Smooth muscle cell (in vitro differentiated cells): Measurements from ENCODE around the gene TBX5. TPM values are rescaled to one million over a fixed set of nuclear protein-coding genes. Genes with fewer than 3 reads are reported as not detected.

Source experiments
- DNase-seq: peaks from one replicate; lab custom pipeline; 2025; ENCODE audit not compliant: unreplicated experiment; lab: John Stamatoyannopoulos, UW
- H2AFZ ChIP-seq: fragments of 200-600 bp; sonication (generic); 2 replicates; pipeline ENCODE4 v1.6.0; 2016; ENCODE audit warnings: antibody characterized with exemption, low read depth, mild to moderate bottlenecking
- H3F3A ChIP-seq: fragments of 200-600 bp; sonication (generic); 2 replicates; pipeline ENCODE4 v1.6.0; 2017; ENCODE audit warnings: antibody characterized with exemption, low read depth
- H3K27ac ChIP-seq: fragments of 200-600 bp; sonication (generic); 2 replicates; pipeline ENCODE4 v1.5.1; 2016; ENCODE audit warnings: low read depth, mild to moderate bottlenecking
- H3K27me3 ChIP-seq: fragments of 200-600 bp; sonication (generic); 2 replicates; pipeline ENCODE4 v1.6.1; 2016; ENCODE audit warnings: low read depth, mild to moderate bottlenecking
- H3K36me3 ChIP-seq: fragments of 200-600 bp; sonication (generic); 2 replicates; pipeline ENCODE4 v1.5.1; 2016; ENCODE audit warnings: low read depth
- H3K4me1 ChIP-seq: fragments of 200-600 bp; sonication (generic); 2 replicates; pipeline ENCODE4 v1.5.1; 2016; ENCODE audit warnings: low read depth
- H3K4me2 ChIP-seq: fragments of 200-600 bp; sonication (generic); 2 replicates; pipeline ENCODE4 v1.6.0; 2016; ENCODE audit warnings: mild to moderate bottlenecking
- H3K4me3 ChIP-seq: fragments of 200-600 bp; sonication (generic); 2 replicates; pipeline ENCODE4 v1.5.1; 2016; ENCODE audit warnings: mild to moderate bottlenecking
- H3K79me2 ChIP-seq: fragments of 200-600 bp; sonication (generic); 2 replicates; pipeline ENCODE4 v1.6.0; 2016; ENCODE audit warnings: low read depth, mild to moderate bottlenecking
- H3K9ac ChIP-seq: fragments of 200-600 bp; sonication (generic); 2 replicates; pipeline ENCODE4 v1.6.0; 2016; ENCODE audit warnings: low read depth
- H3K9me3 ChIP-seq: fragments of 200-600 bp; sonication (generic); replicated peaks from 2 replicates; pipeline ENCODE4 v1.5.1; 2016; ENCODE audit warnings: low read depth
- H4K20me1 ChIP-seq: fragments of 200-600 bp; sonication (generic); 2 replicates; pipeline ENCODE4 v1.6.0; 2016; ENCODE audit warnings: low read depth
- CTCF ChIP-seq: fragments of 200-600 bp; sonication (generic); IDR thresholded peaks from 2 replicates; pipeline ENCODE4 v1.5.1; 2017; ENCODE audit warnings: borderline replicate concordance, mild to moderate bottlenecking, antibody characterized with exemption; ENCODE audit not compliant: insufficient read depth, poor library complexity, severe bottlenecking
- WGBS: methylation state at CpG from one replicate; pipeline ENCODE4 v1.1.7; 2016; ENCODE audit warnings: low lambda C conversion rate; 5-methylcytosine and 5-hydroxymethylcytosine counted together
- polyA plus RNA-seq: library from polyadenylated mRNA; unstranded; fragments of >200 nt; fragmentation: Nextera tagmentation; extraction: Ambion mirVana; gene quantifications from 2 replicates; pipeline ENCODE4 v1.2.1, GENCODE V29; 2016
- total RNA-seq: library from RNA; depleted of rRNA; stranded (reverse); fragments of >200 nt; gene quantifications from 2 replicates; pipeline ENCODE4 v1.2.3, GENCODE V29; 2014

The TBX5 gene
- total and polyA plus RNA-seq, 2 experiments from 2014 or later, result not detected

- H3F3A ChIP-seq, result no peaks in the 10 kb centered on the region
- no peak overlapping the region for H3K27ac ChIP-seq
- H3K4me3 ChIP-seq, result no peak overlapping the region
- no peak overlapping the region for H2AFZ ChIP-seq
- H4K20me1 ChIP-seq, result no peaks in the 10 kb centered on the region
- no peak for TF ChIP-seq CTCF
- H3K9me3 ChIP-seq, result no peaks in the 10 kb centered on the region
- H3K9ac ChIP-seq, result no peak overlapping the region
- H3K4me1 ChIP-seq, result no peaks in the 10 kb centered on the region
- DNase-seq, result no peak
- 83% methylated on average over 2 of the region's 2 CpGs for WGBS
- H3K27me3 ChIP-seq, result no peaks in the 10 kb centered on the region
- H3K4me2 ChIP-seq, result no peak overlapping the region
- H3K36me3 ChIP-seq, result no peaks in the 10 kb centered on the region
- no peaks in the 10 kb centered on the region for H3K79me2 ChIP-seq
Observed at GRCh38 chr12:114328292-114328691, 77.7 kb downstream of the TBX5 start.

GRCh38 chr12:114327765-114328164 lies 78.2 kb downstream of the TBX5 start:
- Histone ChIP-seq H3K27me3 (no peaks in the 10 kb centered on the region), H3K4me2 (no peak overlapping the region), H4K20me1 (no peaks in the 10 kb centered on the region), H3K9ac (no peak overlapping the region), H3K4me1 (no peaks in the 10 kb centered on the region), H3F3A (no peaks in the 10 kb centered on the region), H3K27ac (no peak overlapping the region), H2AFZ (no peak overlapping the region), H3K79me2 (no peaks in the 10 kb centered on the region), H3K4me3 (no peak overlapping the region), H3K9me3 (no peaks in the 10 kb centered on the region), H3K36me3 (no peaks in the 10 kb centered on the region)
- TF ChIP-seq CTCF, result no peak
- DNase-seq, result no peak

GRCh38 chr12:114321524-114321923 lies 84.4 kb downstream of the TBX5 start:
- 80% methylated on average over 1 of the region's 1 CpG for WGBS
- DNase-seq, result no peak
- no peaks in the 10 kb centered on the region for H3K79me2 ChIP-seq
- no peaks in the 10 kb centered on the region for H3K9me3 ChIP-seq
- H3K4me1 ChIP-seq, result no peaks in the 10 kb centered on the region
- no peak overlapping the region for H3K4me3 ChIP-seq
- H3K4me2 ChIP-seq, result no peak overlapping the region
- no peak overlapping the region for H2AFZ ChIP-seq
- no peak overlapping the region for H3K9ac ChIP-seq
- H3K36me3 ChIP-seq, result no peaks in the 10 kb centered on the region
- H3F3A ChIP-seq, result peaks cover 6% of the 10 kb centered on the region
- no peak overlapping the region for H3K27ac ChIP-seq
- TF ChIP-seq CTCF, result no peak
- H3K27me3 ChIP-seq, result no peaks in the 10 kb centered on the region
- no peaks in the 10 kb centered on the region for H4K20me1 ChIP-seq

GRCh38 chr12:114320968-114321367 lies 85.0 kb downstream of the TBX5 start:
- no peak overlapping the region for H3K4me3 ChIP-seq
- no peak overlapping the region for H3K27ac ChIP-seq
- no peak overlapping the region for H2AFZ ChIP-seq
- H3K36me3 ChIP-seq, result no peaks in the 10 kb centered on the region
- DNase-seq, result no peak
- H3K4me2 ChIP-seq, result no peak overlapping the region
- no peaks in the 10 kb centered on the region for H3K9me3 ChIP-seq
- H3K79me2 ChIP-seq, result no peaks in the 10 kb centered on the region
- H4K20me1 ChIP-seq, result no peaks in the 10 kb centered on the region
- no peaks in the 10 kb centered on the region for H3K4me1 ChIP-seq
- no peak overlapping the region for H3K9ac ChIP-seq
- H3F3A ChIP-seq, result peaks cover 6% of the 10 kb centered on the region
- 83% methylated on average over 8 of the region's 8 CpGs for WGBS
- no peak for TF ChIP-seq CTCF
- H3K27me3 ChIP-seq, result no peaks in the 10 kb centered on the region
